GF-D8 (cell line): Measurements from ENCODE around the gene C3orf52.

Experiments used
- DNase-seq: peaks from one replicate; lab custom pipeline; 2025; lab: John Stamatoyannopoulos, UW

Gene C3orf52

DNA sequence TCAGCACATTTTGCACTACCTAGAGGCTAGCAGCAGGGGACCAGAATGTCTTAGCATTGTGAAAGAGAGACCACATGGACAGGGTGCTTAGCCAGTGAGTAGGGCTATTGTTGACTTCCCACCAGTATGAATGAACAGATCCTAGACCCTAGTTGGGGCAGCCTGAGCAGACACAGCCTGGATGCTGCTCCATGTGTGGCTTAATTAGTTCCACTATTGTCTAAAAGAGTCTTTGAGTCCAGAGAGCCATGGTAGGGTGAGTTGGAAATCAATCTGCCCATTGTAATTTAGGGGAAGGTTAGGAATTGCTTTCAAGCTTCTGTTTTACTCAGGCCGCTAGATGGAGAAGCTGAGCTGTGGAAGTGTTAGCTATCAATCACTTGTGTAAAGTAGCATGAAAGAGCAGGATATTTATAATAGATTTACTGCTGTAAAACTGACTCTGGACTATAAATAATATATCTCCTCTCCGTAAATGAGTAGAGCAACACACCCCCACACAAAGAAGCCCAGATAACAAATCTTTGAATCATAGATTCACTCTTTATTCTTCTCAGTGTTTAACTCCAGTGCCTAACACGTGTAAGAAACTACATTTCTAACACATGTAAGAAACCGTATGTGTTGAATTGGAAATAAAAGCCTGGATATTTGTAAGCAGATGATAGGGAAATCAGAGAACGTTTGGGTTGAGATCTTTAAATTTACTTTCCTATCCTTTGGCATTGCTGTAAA is 50.9 kb downstream of the C3orf52 start:
- DNase-seq, result no peak

GRCh38 chr3:112137781-112138180 is 51.6 kb downstream of the C3orf52 start:
- DNase-seq, result no peak

GRCh38 chr3:112138219-112138969 is 52.2 kb downstream of the C3orf52 start:
- DNase-seq, result no peak

DNA sequence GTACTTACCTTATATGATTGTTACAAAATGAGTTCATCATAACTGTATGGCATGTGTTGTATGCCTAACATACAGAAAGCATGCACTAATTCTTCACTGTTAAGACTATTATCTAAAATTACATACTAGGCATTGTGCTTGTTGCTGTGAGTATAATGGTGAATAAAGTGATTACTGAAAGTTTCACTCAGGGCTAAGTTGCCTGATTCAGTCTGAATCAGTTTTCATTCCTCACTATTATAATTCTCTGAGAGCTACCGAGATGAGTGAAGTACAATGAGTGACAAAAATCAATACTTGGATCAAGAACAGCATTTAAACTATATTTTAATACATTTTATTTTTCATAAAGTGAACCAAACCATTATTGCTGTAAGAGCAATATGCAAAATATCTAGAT is 54.4 kb downstream of the C3orf52 start:
- DNase-seq, result no peak

DNA sequence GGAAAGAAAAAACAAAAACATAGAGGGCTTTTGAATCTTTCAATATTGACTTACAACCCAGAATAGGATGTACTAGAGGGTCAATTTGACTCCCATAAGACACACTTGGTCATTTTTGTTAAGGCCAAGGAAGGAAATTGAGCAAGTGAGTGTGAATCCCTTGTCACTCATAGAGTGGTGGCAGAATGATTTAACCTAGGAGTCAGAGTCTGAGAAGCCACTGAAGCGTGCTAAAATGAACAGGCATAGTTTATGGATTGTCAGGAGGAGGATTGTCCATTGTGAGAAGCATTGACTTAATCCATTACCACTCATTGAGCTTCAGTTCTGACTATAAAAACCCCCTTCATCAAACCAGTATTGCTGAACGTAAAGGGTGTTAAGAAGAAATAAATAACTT is 55.1 kb downstream of the C3orf52 start:
- DNase-seq, result no peak

DNA sequence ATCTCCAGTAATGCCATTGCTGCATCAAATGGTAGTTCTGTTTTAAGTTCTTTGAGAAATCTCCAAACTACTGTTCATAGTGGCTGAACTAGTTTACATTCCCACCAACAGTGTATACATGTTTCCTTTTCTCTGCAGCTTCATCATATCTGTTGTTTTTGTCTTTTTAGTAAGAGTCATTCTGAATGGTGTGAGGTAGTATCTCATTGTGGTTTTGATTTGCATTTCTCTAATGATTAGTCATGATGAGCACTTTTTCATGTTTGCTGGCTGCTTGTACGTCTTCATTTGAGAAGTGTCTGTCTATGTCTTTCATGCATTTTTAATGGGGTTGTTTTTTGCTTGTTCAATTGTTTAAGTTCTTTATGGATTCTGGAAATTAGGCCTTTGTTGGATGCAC is 57.1 kb downstream of the C3orf52 start:
- DNase-seq, result no peak

GRCh38 chr3:112143689-112144088 is 57.5 kb downstream of the C3orf52 start:
- no peak for DNase-seq

GRCh38 chr3:112149136-112149535 is 62.9 kb downstream of the C3orf52 start:
- no peak for DNase-seq

GRCh38 chr3:112167758-112168157 is 81.6 kb downstream of the C3orf52 start:
- no peak for DNase-seq
